CMK (cell line): ENCODE measurements around the gene ASCC3.
A peak's percentile ranks its signal among the peaks of the same experiment; 100 is the strongest.

ENCODE experiments used
- DNase-seq: peaks from one replicate; pipeline ENCODE4 v3.0.0-alpha.2; 2010; ENCODE audit warnings: low read depth

The ASCC3 gene

GRCh38 chr6:100491952-100492670 lies 389.0 kb downstream of the ASCC3 start:
- DNase-seq = no peak

DNA sequence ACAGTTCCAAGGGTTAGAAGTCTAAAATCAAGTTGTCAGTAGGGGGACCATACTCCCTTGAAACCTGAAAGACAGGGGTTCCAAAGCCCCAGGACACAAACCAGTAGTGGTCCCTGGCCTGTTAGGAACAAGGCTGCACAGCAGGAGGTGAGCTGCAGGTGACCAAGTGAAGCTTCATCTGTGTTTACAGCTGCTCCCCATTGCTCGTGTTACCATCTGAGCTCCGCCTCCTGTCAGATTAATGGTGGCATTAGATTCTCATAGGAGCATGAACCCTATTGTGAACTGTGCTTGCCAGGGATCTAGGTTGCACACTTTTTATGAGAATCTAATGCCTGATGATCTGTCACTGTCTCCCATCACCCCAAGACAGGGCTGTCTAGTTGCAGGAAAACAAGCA lies 391.1 kb downstream of the ASCC3 start:
- no peak for DNase-seq

GRCh38 chr6:100488244-100488643 lies 392.9 kb downstream of the ASCC3 start:
- no peak for DNase-seq

DNA sequence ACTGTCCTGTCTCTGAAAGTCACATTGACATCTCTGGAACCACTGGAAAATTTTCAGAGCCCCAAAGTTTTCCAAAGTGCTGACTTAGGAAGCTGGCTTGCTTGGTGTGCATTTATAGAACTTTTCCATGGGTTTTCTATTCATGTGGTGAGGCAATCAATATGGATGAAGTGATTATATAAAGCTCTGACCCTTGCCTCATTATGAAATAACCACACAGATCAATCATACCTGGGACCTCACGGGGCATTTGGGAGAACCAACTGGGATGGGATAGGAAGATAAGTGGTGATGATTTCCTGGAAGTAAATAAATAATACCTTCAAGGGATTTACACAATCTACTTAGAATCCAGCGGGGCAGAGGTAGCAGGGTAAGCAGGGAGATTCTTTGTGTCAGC lies 393.5 kb downstream of the ASCC3 start:
- no peak for DNase-seq

- DNase-seq = no peak
Measured at GRCh38 chr6:100485268-100485667, 395.9 kb downstream of the ASCC3 start.

- no peak for DNase-seq
Measured at GRCh38 chr6:100484474-100484873, 396.7 kb downstream of the ASCC3 start.

- no peak for DNase-seq
Measured at GRCh38 chr6:100482698-100483097, 398.4 kb downstream of the ASCC3 start.

DNA sequence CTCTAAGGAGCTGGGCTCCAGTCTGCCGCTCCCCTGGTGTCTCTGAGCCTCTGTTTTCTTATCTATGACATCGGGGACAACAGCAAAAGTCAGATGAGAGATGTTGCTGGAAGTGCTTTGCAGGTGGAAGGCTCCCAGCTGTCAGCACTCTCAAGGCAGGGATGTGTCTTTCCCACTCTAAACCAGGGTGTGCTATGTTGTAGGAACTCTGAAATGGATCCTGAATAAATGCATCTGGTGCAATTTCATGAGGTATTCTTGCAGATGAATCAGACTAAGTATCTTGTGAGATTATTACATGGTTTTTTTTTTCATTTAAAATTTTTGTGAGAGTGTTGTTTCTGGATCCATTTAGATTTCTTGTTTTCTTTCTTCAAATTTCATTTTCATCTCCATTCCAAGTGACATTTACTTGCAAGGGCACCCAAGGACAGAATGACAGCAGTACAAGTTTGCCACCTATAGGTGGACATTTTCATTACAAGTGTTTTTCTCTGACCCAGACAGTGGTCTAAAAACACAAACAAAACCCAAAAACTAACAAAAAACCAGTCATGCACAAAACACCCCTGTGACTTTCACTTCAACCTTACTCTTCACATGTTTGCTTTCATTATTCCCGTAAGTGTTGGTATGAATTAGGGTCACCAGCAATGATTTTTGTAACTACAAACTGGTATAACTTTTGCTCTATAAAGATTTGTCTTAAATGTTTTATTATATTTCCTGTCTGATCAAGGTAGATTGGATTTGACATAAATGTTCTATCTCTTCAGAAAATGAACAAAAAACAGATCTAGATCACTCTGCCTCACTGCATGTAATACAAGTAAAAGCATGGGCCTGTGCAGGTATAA lies 401.7 kb downstream of the ASCC3 start:
- peak; percentile 9 for DNase-seq

DNA sequence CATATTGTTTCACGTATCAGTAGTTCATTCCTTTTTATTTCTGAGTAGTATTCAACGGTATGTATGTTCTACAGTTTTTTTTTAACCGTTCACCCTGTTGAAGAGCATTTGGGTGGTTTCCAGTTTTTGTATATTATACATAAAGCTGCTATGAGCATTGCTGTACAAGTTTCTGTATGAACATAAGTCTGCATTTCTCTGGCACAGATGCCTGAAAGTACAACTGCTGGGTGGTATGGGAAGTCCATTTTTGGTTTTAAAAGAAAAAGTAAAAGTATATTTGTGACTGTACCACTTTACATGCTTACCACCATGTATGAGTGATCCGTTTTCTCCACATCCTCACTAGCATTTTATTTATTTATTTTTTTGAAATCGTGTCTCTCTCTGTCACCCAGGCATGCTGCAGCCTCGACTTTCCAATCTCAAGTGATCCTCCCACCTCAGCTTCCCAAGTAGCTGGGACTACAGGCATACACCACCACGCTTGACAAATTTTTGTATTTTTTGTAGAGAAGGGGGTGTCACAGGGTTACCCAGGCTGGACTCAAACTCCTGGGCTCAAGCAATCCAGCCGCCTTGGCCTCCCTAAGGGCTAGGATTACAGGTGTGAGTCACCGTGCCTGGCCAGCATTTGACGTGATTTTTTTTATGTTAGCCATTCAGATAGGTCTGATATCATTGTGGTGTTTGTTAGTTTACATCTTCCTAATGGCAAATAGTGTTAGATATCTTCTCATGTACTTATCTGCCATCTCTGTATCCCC lies 405.4 kb downstream of the ASCC3 start:
- no peak for DNase-seq

- no peak for DNase-seq
Measured at GRCh38 chr6:100473182-100473581, 407.9 kb downstream of the ASCC3 start.

DNA sequence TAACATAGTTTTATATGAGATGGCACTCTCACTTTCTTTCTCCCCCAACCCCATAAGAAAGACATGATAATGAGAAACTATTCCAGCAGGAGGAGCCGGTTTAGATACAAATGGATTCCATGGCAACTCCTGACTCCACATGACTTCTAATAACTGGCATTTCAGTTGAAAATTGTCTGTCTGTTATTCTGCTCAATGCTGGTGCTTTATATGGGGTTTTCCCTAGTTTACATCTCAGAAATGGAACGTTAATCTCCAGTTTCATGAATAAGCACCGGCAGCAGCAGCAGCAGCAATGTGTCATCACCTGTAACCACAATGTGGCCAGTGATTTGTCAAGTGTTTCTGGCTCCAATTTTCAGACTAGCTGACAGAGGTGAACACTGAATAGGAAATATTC lies 408.5 kb downstream of the ASCC3 start:
- no peak for DNase-seq

DNA sequence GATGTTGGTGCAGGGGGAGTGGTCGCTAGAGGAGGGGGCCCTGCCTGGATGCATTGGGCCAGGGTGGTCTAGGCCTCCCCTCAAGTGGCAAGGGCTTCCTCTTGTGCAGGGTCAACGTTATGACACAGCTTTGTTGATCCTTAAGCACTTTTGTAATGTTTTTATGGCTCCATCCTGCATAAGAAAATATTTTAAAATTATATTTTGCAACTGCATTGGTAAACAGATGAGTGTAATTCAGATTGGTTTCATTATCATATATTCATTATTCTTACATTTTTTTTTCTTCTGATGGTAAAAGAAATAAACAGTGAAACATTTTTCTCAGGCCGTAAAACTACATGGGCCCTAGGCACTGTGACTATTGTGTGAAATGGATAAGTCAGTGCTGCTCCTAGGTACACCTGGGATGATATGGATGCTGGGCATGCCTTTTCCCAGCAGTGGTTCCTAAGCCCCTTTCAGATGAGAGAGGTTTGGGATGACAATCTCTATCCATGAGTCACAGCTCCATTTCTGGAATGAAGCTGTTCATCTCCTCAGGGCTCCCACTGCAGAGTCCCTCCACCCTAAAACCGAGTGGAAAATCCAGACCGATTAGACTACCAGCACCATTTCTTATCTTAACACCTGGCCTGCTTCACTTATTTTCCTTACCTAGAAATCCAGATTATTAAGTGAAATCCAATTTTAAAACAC lies 410.6 kb downstream of the ASCC3 start:
- DNase-seq = no peak

GRCh38 chr6:100469101-100469859 lies 411.8 kb downstream of the ASCC3 start:
- DNase-seq = no peak

DNA sequence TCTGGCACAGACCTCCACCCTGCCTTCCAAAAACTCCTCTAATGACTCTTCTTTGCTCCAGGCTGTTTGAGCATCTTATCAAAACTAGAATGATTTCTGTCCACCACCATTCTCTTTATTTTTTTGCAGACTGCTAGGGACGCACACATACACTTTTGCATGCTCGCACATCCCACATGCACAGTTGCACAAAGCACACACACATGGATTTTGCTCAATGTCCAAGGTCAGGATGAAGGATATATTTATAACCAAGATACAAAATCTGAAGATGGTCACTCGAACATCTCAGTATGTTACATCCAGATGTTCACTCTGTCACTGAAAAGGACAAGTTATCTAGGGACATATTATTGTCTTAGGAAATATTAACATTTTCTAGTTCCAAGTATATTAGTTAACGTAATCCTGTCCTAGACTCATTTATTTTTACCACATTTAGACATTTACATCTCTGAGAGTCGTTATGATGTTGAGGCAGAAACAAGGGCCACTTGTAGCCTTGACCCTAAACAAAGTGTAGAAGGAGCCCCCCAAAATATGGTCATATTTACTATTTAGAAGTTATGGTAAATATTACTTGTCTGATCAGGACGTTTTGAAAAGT lies 413.0 kb downstream of the ASCC3 start:
- no peak for DNase-seq

GRCh38 chr6:100467129-100468015 lies 413.8 kb downstream of the ASCC3 start:
- no peak for DNase-seq

DNA sequence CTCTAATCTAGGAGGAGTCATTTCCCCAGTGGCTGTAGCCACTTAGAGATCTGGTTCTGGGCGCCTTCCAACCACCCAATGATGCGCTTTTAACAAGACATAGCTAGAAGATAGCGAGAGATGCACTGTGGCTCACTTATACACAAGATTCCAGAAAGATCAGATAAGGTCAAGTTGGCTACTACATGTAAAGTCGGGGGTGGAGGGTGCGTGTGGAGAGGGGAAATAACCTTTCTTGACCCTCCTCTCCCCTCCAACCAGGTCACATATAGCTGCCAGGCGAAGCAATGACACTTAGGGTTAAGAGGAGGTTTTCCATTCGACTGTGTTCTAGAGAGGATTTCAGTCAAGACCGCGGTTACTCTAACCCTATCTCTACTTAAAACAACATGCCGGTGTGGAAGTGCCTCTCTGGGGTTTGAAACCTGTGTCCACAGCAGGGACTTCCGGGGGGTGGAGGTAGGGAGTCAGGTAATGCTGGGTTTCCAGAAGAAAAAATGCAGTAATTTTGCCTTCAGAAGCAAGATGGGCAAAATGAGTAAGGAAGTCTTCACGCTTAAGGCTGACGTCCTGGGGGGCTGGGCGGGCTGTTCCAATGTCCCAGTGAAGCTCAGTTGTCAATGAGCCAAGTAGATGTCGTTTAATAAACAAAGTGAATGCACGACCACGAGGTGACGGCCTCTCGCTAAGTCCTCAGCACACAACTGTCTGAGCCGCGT lies 414.6 kb downstream of the ASCC3 start:
- DNase-seq = no peak

GRCh38 chr6:100465701-100466409 lies 415.3 kb downstream of the ASCC3 start:
- DNase-seq = no peak

GRCh38 chr6:100464903-100465700 lies 416.0 kb downstream of the ASCC3 start, which contains the start of gene SIM1:
Gene SIM1, minus strand, starts transcription at chr6:100464921. Its CDS starts 1,453 bp downstream, at chr6:100463468.
- no peak for DNase-seq
